Measurements from ENCODE around the gene CSN3.

The CSN3 gene

DNA sequence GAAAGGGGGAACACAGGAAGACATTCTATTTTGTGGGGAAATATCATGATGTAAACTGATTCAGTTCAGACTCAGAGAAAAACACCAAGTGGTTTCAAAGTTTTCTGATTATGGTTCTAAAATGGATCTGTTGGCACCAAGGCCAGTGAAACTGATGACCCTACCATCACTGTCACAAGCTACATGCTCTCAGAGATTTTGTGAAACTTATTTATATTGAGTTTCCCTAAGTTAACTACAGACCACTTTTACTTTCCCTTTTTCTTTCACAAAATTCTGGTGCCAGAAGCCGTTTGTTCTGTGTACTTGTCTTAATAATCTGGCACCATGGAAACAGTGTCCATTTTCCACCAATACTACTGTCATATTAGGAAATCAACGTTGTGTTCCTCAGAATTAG, 48.9 kb downstream of the CSN3 start:
- Histone ChIP-seq H3K9me3 (no peaks in the 10 kb centered on the region), H3K9ac (no peak overlapping the region), H3K36me3 (no peaks in the 10 kb centered on the region), H3K27me3 (no peaks in the 10 kb centered on the region), H3K4me1 (no peaks in the 10 kb centered on the region), H4K20me1 (no peaks in the 10 kb centered on the region), H3K4me2 (no peak overlapping the region), H3K27ac (no peak overlapping the region), H3K4me3 (no peak overlapping the region)
- no peak for TF ChIP-seq Cebpa-rat (IDR thresholded peaks at IDR 0.05)

DNA sequence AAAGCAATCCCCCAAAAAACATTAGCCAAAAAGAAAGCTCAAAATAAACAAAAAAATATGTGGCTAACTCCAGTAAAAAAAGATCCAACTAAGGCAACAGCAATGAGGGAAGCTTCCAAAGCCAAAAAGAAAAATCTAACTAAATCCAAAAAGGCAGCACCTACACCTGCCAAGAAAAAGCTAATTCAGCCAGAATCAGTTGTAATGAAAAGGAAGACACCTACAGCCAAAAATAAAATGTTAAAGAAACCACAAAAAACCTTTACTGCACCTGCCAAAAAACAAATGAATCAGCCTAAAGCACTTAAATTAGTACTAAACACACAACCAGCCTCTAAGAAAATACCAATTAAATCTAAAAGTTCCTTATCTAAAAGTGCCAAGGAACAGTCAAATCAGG, 55.2 kb downstream of the CSN3 start:
- no peak for TF ChIP-seq Cebpa-rat (IDR thresholded peaks at IDR 0.05)
- Histone ChIP-seq H3K4me1 (no peaks in the 10 kb centered on the region), H3K4me3 (no peak overlapping the region), H3K27ac (no peak overlapping the region), H4K20me1 (no peaks in the 10 kb centered on the region), H3K36me3 (no peaks in the 10 kb centered on the region), H3K27me3 (no peaks in the 10 kb centered on the region), H3K9ac (no peak overlapping the region), H3K9me3 (no peaks in the 10 kb centered on the region), H3K4me2 (no peak overlapping the region)

GRCh38 chr4:70298051-70298450, 55.7 kb downstream of the CSN3 start:
- H3K36me3 ChIP-seq, result no peaks in the 10 kb centered on the region
- no peak for TF ChIP-seq Cebpa-rat (IDR thresholded peaks at IDR 0.05)
- no peaks in the 10 kb centered on the region for H3K4me1 ChIP-seq
- H3K4me2 ChIP-seq, result no peak overlapping the region
- H3K27ac ChIP-seq, result no peak overlapping the region
- H3K9me3 ChIP-seq, result no peaks in the 10 kb centered on the region
- no peak overlapping the region for H3K9ac ChIP-seq
- no peaks in the 10 kb centered on the region for H4K20me1 ChIP-seq
- H3K4me3 ChIP-seq, result no peak overlapping the region
- no peaks in the 10 kb centered on the region for H3K27me3 ChIP-seq

GRCh38 chr4:70299643-70300042, 57.2 kb downstream of the CSN3 start:
- Histone ChIP-seq H3K27me3 (no peaks in the 10 kb centered on the region), H3K9ac (no peak overlapping the region), H3K4me3 (no peak overlapping the region), H3K27ac (no peak overlapping the region), H3K9me3 (no peaks in the 10 kb centered on the region), H3K4me2 (no peak overlapping the region), H4K20me1 (no peaks in the 10 kb centered on the region), H3K36me3 (no peaks in the 10 kb centered on the region), H3K4me1 (no peaks in the 10 kb centered on the region)
- TF ChIP-seq Cebpa-rat (IDR thresholded peaks at IDR 0.05), result no peak

- no peak overlapping the region for H3K27ac ChIP-seq
- H3K4me1 ChIP-seq, result no peaks in the 10 kb centered on the region
- TF ChIP-seq Cebpa-rat (IDR thresholded peaks at IDR 0.05), result no peak
These were observed 57.8 kb downstream of the CSN3 start for GRCh38 chr4:70300215-70300614.

More at GRCh38 chr4:70300215-70300614, 57.8 kb downstream of the CSN3 start:
- no peaks in the 10 kb centered on the region for H3K9me3 ChIP-seq
- no peaks in the 10 kb centered on the region for H3K27me3 ChIP-seq
- H4K20me1 ChIP-seq, result no peaks in the 10 kb centered on the region
- no peak overlapping the region for H3K4me3 ChIP-seq
- H3K9ac ChIP-seq, result no peak overlapping the region
- no peak overlapping the region for H3K4me2 ChIP-seq
- H3K36me3 ChIP-seq, result no peaks in the 10 kb centered on the region

All from BLaER1 (cell line).